ENCODE results near the gene TCTN3.
"Not testable (repeated sequence)": the region's sequence is repeated elsewhere in the genome, so short reads cannot be mapped to it uniquely, and the experiment has no call there.

The TCTN3 gene

DNA sequence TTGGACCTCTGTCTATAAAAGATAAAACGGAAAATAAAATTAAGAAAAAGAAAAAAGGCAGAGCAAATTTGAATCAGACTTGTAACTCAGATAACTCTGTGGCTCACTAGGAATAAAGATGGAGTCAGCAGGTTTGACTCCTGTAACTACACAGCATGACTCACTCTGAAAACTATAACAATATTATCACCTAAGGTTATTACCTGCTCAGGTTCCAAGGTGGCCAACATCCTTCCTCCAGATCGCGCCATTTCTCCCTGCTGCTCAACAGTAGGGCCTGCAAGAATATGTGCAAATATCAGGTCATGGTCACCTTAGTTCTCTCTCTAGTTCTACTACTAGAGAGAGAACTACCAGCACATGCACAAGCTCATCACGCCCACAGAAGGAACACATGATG is 67.2 kb downstream of the TCTN3 start:
- CTCF ChIA-PET, result interaction anchor here (1.0 kb wide), 1 partner anchor 11 kb away, joined by 3 read pairs; no protein-coding TSS in a partner anchor
- DNase-seq (ENCODE audit: extremely low spot score), result no peak
- TF ChIP-seq, protein P1, sequence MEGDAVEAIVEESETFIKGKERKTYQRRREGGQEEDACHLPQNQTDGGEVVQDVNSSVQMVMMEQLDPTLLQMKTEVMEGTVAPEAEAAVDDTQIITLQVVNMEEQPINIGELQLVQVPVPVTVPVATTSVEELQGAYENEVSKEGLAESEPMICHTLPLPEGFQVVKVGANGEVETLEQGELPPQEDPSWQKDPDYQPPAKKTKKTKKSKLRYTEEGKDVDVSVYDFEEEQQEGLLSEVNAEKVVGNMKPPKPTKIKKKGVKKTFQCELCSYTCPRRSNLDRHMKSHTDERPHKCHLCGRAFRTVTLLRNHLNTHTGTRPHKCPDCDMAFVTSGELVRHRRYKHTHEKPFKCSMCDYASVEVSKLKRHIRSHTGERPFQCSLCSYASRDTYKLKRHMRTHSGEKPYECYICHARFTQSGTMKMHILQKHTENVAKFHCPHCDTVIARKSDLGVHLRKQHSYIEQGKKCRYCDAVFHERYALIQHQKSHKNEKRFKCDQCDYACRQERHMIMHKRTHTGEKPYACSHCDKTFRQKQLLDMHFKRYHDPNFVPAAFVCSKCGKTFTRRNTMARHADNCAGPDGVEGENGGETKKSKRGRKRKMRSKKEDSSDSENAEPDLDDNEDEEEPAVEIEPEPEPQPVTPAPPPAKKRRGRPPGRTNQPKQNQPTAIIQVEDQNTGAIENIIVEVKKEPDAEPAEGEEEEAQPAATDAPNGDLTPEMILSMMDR (IDR thresholded peaks at IDR 0.05; ENCODE audit: control extremely low read depth, extremely low read depth, low read depth, missing control alignments), result no peak
- POLR2A ChIA-PET, result no interaction called here

- POLR2A ChIA-PET, result not testable (repeated sequence)
These were observed 73.3 kb downstream of the TCTN3 start for GRCh38 chr10:95620415-95620814.

GRCh38 chr10:95618101-95618500 is 75.6 kb downstream of the TCTN3 start:
- TF ChIP-seq, protein P1 (IDR thresholded peaks at IDR 0.05; ENCODE audit: control extremely low read depth, extremely low read depth, low read depth, missing control alignments), result no peak
- ChIA-PET POLR2A (no interaction called here), CTCF (interaction anchor here (1.4 kb wide), 1 partner anchor 17 kb away, joined by 3 read pairs; no protein-coding TSS in a partner anchor)
- DNase-seq (ENCODE audit: extremely low spot score), result no peak

More at GRCh38 chr10:95620415-95620814, 73.3 kb downstream of the TCTN3 start:
- DNase-seq (ENCODE audit: extremely low spot score); CTCF ChIA-PET: not testable (repeated sequence)

- CTCF ChIA-PET, result interaction anchor here (1.0 kb wide), 1 partner anchor 187 kb away, joined by 4 read pairs; no protein-coding TSS in a partner anchor
These were observed 77.3 kb downstream of the TCTN3 start for GRCh38 chr10:95616446-95616845.

More at GRCh38 chr10:95616446-95616845, 77.3 kb downstream of the TCTN3 start:
- TF ChIP-seq, protein P1 (IDR thresholded peaks at IDR 0.05; ENCODE audit: control extremely low read depth, extremely low read depth, low read depth, missing control alignments), result no peak
- POLR2A ChIA-PET, result no interaction called here
- DNase-seq (ENCODE audit: extremely low spot score), result no peak
